OCI-LY7 (cell line): ENCODE data around the gene SMURF1.

ENCODE experiments used
- CTCF ChIP-seq: fragments of 200-600 bp; sonication (generic); conservative IDR thresholded peaks from 2 replicates; pipeline ENCODE4 v1.5.1; 2014; ENCODE audit warnings: mild to moderate bottlenecking, antibody characterized with exemption, low read length, moderate library complexity, mixed read lengths
- EZH2phosphoT487 ChIP-seq: fragments of 200-600 bp; sonication (generic); IDR thresholded peaks from 2 replicates; pipeline ENCODE4 v1.6.1; 2018; ENCODE audit warnings: low read depth, borderline replicate concordance, mild to moderate bottlenecking, mixed run types, antibody characterized with exemption, low read length, moderate library complexity, mixed read lengths

- TF ChIP-seq CTCF (no peak), EZH2phosphoT487 (no peak)
Measured at GRCh38 chr7:99112097-99112496, 31.8 kb downstream of the SMURF1 start.
